Esophagus (tissue), 2 donors: ENCODE results near the gene CRIP2. TPM values are rescaled to one million over a fixed set of nuclear protein-coding genes. Genes with fewer than 3 reads are reported as not detected.

Experiments
- H3K27ac ChIP-seq, 2 donors: one replicate each; pipeline ENCODE4 v1.5.1; 2013; ENCODE audit warnings: low read depth in 2 of 2, mild to moderate bottlenecking in 2 of 2, inconsistent platforms in 1 of 2, low read length in 1 of 2, moderate library complexity in 1 of 2
- H3K27me3 ChIP-seq, 2 donors: one replicate each; pipeline ENCODE4 v1.6.1; 2013; ENCODE audit warnings: low read length in 2 of 2, control low read depth in 1 of 2, mild to moderate bottlenecking in 1 of 2; ENCODE audit not compliant: insufficient read depth in 2 of 2, control insufficient read depth in 1 of 2
- H3K36me3 ChIP-seq, 2 donors: one replicate each; pipeline ENCODE4 v1.6.1; 2013; ENCODE audit warnings: low read length in 1 of 2; ENCODE audit not compliant: control insufficient read depth in 2 of 2, insufficient read depth in 2 of 2
- H3K4me1 ChIP-seq, 2 donors: one replicate each; pipeline ENCODE4 v1.6.1; 2013; ENCODE audit warnings: low read length in 1 of 2; ENCODE audit not compliant: control insufficient read depth in 2 of 2, insufficient read depth in 2 of 2
- H3K4me3 ChIP-seq, 2 donors: one replicate each; pipeline ENCODE4 v1.5.1; 2013; ENCODE audit warnings: low read length in 2 of 2, mild to moderate bottlenecking in 2 of 2, low read depth in 1 of 2, moderate library complexity in 1 of 2
- H3K9me3 ChIP-seq, 2 donors: one replicate each; pipeline ENCODE4 v1.6.1; 2013; ENCODE audit warnings: mild to moderate bottlenecking in 2 of 2, low read depth in 1 of 2, low read length in 1 of 2, moderate library complexity in 1 of 2; ENCODE audit not compliant: control insufficient read depth in 2 of 2, insufficient read depth in 1 of 2
- WGBS, 2 donors: extraction: QIAGEN DNeasy Blood & Tissue Kit; methylation state at CpG; one replicate each; pipeline ENCODE4 v1.1.7; 2013; 5-methylcytosine and 5-hydroxymethylcytosine counted together
- polyA plus RNA-seq, 2 donors: library from polyadenylated mRNA; stranded (reverse); fragments of 200-250 nt; gene quantifications; one replicate each; pipeline ENCODE4 v1.2.3, GENCODE V29; 2013
- donor health status: healthy with polysubstance abuse.
- donor health status: Bipolar disorder and iron deficiency.

Gene CRIP2
- polyA plus RNA-seq, 2 donors = 99.5 to 145 TPM

DNA sequence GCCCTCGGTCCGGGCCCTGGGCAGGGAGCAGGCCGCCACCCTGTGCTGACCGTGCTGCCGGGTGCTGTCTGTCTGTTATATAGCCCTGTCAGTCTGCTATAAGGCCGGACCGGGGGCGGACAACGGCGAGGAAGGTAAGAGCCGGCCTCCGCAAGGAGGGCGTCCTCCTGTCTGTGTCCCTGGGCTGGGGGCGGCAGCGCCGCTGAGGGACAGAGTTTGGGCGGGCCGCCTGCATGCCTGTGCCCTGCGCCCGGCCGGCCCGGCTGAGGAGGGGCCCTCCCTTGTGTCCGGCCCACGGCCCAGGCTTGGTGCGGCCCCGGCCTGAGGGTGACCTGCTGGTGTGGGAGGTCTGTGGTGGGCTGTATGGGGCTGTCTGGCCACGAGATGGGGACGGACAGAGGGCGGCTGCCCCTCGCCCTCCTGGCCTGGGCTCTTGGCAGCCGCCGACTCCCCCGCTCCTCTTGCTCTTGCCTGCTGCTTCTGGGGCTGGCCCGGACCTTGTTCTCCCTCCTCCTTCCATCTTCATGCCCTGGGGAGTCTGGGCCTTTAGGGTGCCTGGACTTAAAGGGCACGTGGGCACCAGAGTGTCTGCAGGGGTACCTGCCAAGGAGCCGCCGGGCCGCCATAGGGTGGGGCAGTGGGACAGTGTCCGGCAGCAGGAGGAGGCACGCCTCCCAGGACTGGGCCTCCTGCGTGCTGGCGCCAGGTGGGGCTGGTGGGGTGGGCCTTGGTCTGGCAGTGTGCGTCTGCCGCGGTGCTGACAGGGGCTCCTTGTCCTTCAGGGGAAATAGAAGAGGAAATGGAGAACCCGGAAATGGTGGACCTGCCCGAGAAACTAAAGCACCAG, 25.1 kb upstream of the CRIP2 start:
- Histone ChIP-seq H3K4me3 (no peak overlapping the region), H3K27ac (no peak overlapping the region), H3K4me1 (no peaks in the 10 kb centered on the region), H3K36me3 (peaks cover 0 to 45% of the 10 kb centered on the region in 2 donors), H3K9me3 (no peaks in the 10 kb centered on the region), H3K27me3 (no peaks in the 10 kb centered on the region)
- 90 to 91% methylated on average over 43 to 47 of the region's 47 CpGs for WGBS, 2 donors

DNA sequence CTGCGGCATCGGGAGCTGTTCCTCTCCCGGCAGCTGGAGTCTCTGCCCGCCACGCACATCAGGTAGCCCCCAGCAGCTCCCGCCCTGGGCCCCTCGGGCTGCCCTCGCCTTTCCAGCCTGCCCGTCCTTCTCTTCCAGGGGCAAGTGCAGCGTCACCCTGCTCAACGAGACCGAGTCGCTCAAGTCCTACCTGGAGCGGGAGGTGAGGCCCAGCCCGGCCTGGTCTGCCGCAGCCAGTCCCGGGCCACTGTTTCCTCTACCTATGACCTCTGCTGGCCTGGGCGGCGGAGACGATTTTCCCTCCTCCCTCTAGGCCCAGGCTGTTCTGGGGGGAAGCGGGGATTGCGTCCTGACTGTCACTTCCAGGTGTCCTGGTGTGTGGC, 24.5 kb upstream of the CRIP2 start:
- Histone ChIP-seq H3K36me3 (peaks cover 0 to 46% of the 10 kb centered on the region in 2 donors), H3K4me1 (no peaks in the 10 kb centered on the region), H3K27ac (no peak overlapping the region), H3K27me3 (no peaks in the 10 kb centered on the region), H3K4me3 (no peak overlapping the region), H3K9me3 (no peaks in the 10 kb centered on the region)
- 87 to 92% methylated on average over 21 to 22 of the region's 22 CpGs for WGBS, 2 donors

DNA sequence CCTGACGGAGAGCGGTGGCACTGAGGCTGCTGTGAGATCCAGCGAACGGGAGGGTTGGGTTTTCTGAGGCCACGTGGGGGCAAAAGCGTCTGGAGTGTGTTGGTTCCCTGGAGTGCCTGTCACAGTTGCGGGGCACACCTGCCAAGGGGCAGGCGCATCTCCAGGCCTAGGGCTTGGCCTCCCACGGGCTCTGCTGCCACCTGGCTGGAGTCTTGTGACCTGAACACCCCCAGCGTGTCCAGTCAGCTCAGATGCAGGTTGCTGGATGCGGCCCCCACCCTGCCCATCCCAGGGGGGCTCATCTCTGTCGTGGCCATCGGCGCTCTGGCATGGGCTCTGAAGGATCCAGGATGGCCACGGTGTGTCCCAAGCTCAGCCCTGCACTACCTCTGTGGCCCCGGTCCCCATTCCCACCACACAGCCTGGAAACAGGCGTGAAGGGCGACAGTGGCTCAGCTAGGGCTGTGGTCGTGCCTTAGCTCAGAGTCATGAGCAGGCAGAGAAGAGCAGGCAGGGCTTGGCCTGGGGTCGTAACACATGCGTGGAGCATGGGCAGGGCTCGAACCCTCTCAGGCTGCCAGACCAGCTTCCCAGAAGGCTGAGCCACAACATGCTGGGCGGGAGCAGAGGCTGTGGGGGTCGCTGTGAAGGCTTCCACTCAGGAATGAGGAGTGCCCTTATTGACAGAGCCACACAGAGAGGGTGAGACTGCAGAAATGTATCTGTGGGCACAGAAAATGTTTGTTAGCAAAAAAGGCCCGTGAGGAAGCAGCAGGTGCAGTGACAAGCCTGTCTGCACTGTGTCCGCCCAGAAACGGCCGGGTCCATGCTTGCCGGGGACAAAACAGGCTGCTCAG, 23.5 kb upstream of the CRIP2 start:
- Histone ChIP-seq H3K36me3 (peaks cover 0 to 51% of the 10 kb centered on the region in 2 donors), H3K27ac (no peak overlapping the region), H3K4me1 (no peaks in the 10 kb centered on the region), H3K27me3 (no peaks in the 10 kb centered on the region), H3K4me3 (no peak overlapping the region), H3K9me3 (no peaks in the 10 kb centered on the region)
- 89% methylated on average over 29 of the region's 29 CpGs for WGBS, 2 donors

DNA sequence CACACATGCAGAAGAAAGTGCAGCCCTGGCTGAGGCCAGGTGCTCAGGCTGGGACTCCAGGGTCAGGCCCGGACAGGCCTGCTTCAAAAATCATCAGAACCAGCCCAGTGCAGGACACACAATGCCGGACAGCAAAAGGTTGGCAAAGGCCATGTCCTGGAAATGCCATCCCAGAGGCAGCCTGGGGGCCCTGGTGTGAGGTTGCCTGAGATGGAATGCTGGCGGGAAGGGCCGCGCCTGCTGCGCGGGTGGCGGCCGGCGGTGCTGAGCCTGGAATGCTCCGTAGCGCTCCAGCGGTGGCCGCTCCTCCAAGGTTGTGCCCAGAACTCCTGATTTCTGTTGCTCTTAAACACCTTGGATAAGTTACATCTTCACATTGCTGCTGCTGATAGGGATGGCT, 21.7 kb upstream of the CRIP2 start:
- Histone ChIP-seq H3K4me1 (no peaks in the 10 kb centered on the region), H3K9me3 (no peaks in the 10 kb centered on the region), H3K27ac (no peak overlapping the region), H3K4me3 (no peak overlapping the region), H3K36me3 (peaks cover 8 to 66% of the 10 kb centered on the region in 2 donors), H3K27me3 (no peaks in the 10 kb centered on the region)
- 87 to 88% methylated on average over 14 of the region's 14 CpGs for WGBS, 2 donors

DNA sequence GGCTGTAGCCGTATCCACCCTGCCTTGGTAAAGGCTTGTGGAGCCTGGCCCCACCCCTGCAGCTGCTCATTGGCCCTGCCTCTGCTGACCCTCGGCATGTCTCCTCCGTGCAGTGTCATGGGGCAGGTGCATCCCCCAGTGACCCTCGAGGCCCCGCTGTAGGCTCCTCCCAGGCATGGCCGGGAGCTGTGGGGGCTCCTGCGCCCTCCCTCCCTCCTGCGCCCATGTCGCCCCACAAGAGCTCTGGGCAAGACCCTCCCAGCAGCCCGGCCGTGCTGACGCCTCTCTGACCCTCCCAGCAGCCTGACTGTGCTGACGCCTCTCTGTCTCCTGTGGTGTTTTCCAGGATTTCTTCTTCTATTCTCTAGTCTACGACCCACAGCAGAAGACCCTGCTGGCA, 20.8 kb upstream of the CRIP2 start:
- no peak overlapping the region for H3K4me3 ChIP-seq
- no peaks in the 10 kb centered on the region for H3K27me3 ChIP-seq
- H3K9me3 ChIP-seq = no peaks in the 10 kb centered on the region
- WGBS, 2 donors = 88 to 91% methylated on average over 14 of the region's 14 CpGs
- no peak overlapping the region for H3K27ac ChIP-seq
- H3K36me3 ChIP-seq = peaks cover 8 to 66% of the 10 kb centered on the region in 2 donors
- no peaks in the 10 kb centered on the region for H3K4me1 ChIP-seq

DNA sequence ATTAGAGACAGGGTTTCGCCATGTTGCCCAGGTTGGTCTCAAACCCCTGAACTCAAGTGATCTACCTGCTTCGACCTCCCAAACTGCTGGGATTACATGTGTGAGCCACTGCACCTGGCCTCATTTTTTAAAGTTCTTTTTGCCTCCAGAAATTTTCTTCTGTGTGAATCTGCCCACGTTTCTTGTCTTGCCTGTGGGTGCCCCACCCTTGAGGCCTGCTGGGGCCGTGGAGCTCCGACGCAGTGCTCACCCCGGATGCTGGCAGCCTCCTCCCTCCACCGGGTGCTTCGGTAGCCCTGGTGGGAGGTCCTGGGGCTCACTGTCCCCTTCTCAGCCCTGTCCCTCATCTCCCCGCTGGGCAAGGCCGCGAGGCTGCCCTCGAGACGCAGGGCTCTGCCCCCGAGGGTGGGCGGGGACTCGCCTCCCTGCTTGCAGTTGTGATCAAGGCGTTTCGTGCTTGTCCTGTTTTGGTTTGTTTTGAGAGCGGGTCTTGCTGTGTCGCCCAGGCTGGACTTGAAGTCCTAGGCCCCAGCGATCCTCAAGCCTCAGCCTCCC, 19.5 kb upstream of the CRIP2 start:
- no peak overlapping the region for H3K27ac ChIP-seq
- no peaks in the 10 kb centered on the region for H3K9me3 ChIP-seq
- WGBS, 2 donors = 87 to 89% methylated on average over 22 of the region's 22 CpGs
- H3K4me3 ChIP-seq = no peak overlapping the region
- no peaks in the 10 kb centered on the region for H3K27me3 ChIP-seq
- no peaks in the 10 kb centered on the region for H3K4me1 ChIP-seq
- H3K36me3 ChIP-seq = peaks cover 8 to 59% of the 10 kb centered on the region in 2 donors

DNA sequence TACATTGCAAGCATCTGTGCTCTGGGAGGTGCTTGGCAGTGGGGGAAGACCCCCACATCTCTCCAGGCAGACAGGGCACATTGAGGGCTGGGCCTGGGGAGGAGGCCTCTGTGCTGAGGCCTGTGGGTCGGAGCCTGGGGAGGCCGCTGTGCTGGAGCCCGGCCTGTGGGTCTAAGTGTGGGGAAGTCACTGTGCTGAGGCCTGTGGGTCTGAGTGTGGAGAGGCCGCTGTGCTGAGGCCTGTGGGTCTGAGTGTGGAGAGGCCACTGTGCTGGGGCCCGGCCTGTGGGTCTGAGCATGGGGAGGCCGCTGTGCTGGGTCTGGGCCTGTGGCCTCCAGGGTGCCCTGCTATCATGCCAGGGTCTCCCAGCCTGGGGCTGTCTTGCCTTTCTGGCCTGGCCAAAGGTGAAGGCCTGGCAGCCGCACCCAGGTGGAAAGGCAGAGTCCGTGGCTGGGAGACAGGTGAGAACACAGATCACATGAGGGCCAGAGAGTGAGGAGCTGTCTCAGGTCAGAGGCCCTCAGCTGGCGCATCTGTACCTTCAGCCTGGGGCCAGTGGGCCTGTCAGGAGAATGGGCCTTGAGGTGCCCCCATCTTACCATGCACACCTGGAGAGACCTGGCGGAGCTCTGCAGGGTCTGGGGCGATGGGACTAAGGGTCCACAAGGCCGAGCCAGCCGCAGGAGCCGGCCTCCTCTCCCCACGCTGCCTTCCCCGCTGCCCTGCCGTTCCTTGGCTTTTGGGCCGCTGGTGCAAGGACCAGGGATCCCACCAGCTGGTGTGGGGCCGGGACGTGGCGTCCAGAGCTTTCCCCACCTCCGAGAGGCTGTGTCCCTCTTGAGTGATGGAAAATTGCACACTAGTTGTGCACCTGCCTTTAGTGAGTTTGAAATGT, 18.6 kb upstream of the CRIP2 start:
- Histone ChIP-seq H3K27me3 (no peaks in the 10 kb centered on the region), H3K9me3 (no peaks in the 10 kb centered on the region), H3K36me3 (peaks cover 14 to 59% of the 10 kb centered on the region in 2 donors), H3K27ac (no peak overlapping the region), H3K4me1 (no peaks in the 10 kb centered on the region), H3K4me3 (no peak overlapping the region)
- 89 to 92% methylated on average over 22 of the region's 22 CpGs for WGBS, 2 donors

DNA sequence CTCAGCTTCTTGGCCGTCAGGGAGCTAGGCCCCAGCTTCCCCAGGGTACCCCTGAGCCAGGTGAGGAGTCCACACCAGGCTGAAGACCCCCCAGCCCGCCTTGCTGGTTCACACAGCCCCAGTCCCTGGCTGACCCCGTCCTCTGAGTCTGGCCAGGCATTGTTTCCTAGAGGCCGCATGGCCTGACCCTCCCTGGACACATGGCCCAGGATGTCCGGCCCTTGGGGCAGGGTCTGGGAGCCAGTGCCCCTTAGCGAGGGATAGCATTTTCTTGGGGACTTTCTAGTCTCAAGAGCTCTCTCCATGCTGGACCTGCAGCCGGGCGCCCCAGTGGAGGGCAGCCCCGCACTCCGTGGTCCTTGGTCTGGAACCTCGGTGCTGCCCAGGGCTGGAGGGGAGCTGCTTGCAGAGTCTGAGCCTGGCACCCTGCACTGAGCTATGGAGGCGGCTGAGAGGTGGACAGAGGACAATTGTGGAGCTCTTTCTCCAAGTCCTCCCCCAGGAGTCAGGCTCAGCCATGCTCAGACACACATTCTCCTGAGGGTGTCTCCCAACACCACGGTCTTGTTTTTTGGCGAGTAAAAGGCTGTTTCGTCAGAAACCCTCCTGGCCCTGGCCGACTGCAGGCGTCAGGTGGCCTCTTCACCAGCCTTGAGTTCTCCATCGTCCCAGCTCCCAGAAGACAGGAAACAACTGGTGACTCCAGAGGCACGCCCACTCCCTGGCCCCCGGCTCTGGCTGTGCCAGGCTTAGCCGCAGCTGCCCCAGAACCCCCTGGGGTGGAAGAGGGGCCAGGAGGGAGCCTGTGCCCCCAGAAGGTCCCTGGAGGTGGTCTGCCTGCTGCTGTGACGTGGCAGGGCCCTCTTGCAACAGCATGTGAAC, 17.6 kb upstream of the CRIP2 start:
- Histone ChIP-seq H3K36me3 (peaks cover 14 to 64% of the 10 kb centered on the region in 2 donors), H3K4me1 (no peaks in the 10 kb centered on the region), H3K4me3 (no peak overlapping the region), H3K27me3 (no peaks in the 10 kb centered on the region), H3K27ac (no peak overlapping the region), H3K9me3 (no peaks in the 10 kb centered on the region)
- WGBS, 2 donors = 85 to 90% methylated on average over 22 of the region's 22 CpGs
